Kidney epithelial cell (primary cell): ENCODE results near the gene THEMIS. TPM values are rescaled to one million over a fixed set of nuclear protein-coding genes. Genes with fewer than 3 reads are reported as not detected.

Experiments used
- DNase-seq: peaks from one replicate; pipeline ENCODE4 v3.0.0-alpha.2; 2010; ENCODE audit warnings: low read depth
- H3K27me3 ChIP-seq: 2 replicates; pipeline ENCODE4 v1.6.0; 2011; ENCODE audit warnings: low read length; ENCODE audit not compliant: control insufficient read depth, insufficient read depth
- H3K36me3 ChIP-seq: 2 replicates; pipeline ENCODE4 v1.5.1; 2011; ENCODE audit warnings: low read length; ENCODE audit not compliant: control insufficient read depth, insufficient read depth
- H3K4me3 ChIP-seq: 2 replicates; pipeline ENCODE4 v1.5.1; 2011; ENCODE audit warnings: low read depth, mild to moderate bottlenecking, control low read depth, low read length
- CTCF ChIP-seq: IDR thresholded peaks from 2 replicates; pipeline ENCODE4 v1.5.1; 2011; ENCODE audit warnings: mild to moderate bottlenecking, moderate library complexity, low read length, control low read depth, inconsistent platforms; ENCODE audit not compliant: insufficient read depth, poor library complexity, severe bottlenecking
- total RNA-seq: library from RNA; depleted of rRNA; stranded (reverse); fragments of >200 nt; gene quantifications from 2 replicates; pipeline ENCODE4 v1.2.3, GENCODE V29; 2015

Gene THEMIS
- total RNA-seq, 1 donor from 2014 or later, result not detected

- no peak overlapping the region for H3K4me3 ChIP-seq
- TF ChIP-seq CTCF, result no peak
- no peak for DNase-seq
Measured at GRCh38 chr6:127939442-127940066, 38.7 kb upstream of the THEMIS start.

GRCh38 chr6:127938701-127939100, 37.8 kb upstream of the THEMIS start:
- H3K27me3 ChIP-seq, result no peaks in the 10 kb centered on the region
- no peak overlapping the region for H3K4me3 ChIP-seq
- TF ChIP-seq CTCF, result no peak
- no peak for DNase-seq
- H3K36me3 ChIP-seq, result no peaks in the 10 kb centered on the region

More at GRCh38 chr6:127939442-127940066, 38.7 kb upstream of the THEMIS start:
- H3K36me3 ChIP-seq, result no peaks in the 10 kb centered on the region
- no peaks in the 10 kb centered on the region for H3K27me3 ChIP-seq

- no peak for DNase-seq
- Histone ChIP-seq H3K36me3 (no peaks in the 10 kb centered on the region), H3K4me3 (no peak overlapping the region), H3K27me3 (no peaks in the 10 kb centered on the region)
- TF ChIP-seq CTCF, result no peak
Measured at GRCh38 chr6:127937747-127938146, 36.9 kb upstream of the THEMIS start.

GRCh38 chr6:127937102-127937501, 36.2 kb upstream of the THEMIS start:
- TF ChIP-seq CTCF, result no peak
- DNase-seq, result no peak
- no peak overlapping the region for H3K4me3 ChIP-seq
- no peaks in the 10 kb centered on the region for H3K36me3 ChIP-seq
- H3K27me3 ChIP-seq, result no peaks in the 10 kb centered on the region

- DNase-seq, result no peak
- Histone ChIP-seq H3K36me3 (no peaks in the 10 kb centered on the region), H3K4me3 (no peak overlapping the region), H3K27me3 (no peaks in the 10 kb centered on the region)
- no peak for TF ChIP-seq CTCF
Measured at GRCh38 chr6:127934956-127935355, 34.1 kb upstream of the THEMIS start.
